Measurements from ENCODE around the gene NFIL3.
"Not testable (repeated sequence)": the region's sequence is repeated elsewhere in the genome, so short reads cannot be mapped to it uniquely, and the experiment has no call there.

Gene NFIL3

GRCh38 chr9:91395106-91395552 lies 28.5 kb downstream of the NFIL3 start:
- no peak for DNase-seq (ENCODE audit: low read depth)

- DNase-seq (ENCODE audit: low read depth): no peak
These were observed 29.8 kb downstream of the NFIL3 start for GRCh38 chr9:91393826-91394225.

GRCh38 chr9:91392435-91392834 lies 31.2 kb downstream of the NFIL3 start:
- DNase-seq (ENCODE audit: low read depth): no peak

- DNase-seq (ENCODE audit: low read depth): no peak
These were observed 31.8 kb downstream of the NFIL3 start for GRCh38 chr9:91391818-91392217.

DNA sequence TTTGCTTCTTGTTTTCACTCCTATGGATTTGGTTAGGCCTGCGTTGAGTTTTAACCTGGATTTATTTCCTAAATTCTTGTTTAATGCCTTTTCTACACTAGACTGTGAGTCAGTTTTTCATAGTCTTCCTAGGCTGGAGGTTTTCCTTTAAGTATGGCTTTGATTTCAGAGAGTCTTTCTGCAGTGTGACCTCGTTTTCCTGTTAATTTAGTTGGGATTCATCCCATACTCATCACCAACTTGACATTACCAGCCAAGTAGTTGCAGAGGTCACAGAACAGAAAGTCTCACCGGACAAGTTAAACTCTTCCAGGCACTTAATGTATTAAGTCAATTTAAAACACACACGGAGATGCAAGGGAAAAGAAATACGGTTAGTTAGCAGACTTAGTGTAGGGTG lies 32.2 kb downstream of the NFIL3 start:
- DNase-seq (ENCODE audit: low read depth): no peak

GRCh38 chr9:91389686-91390085 lies 33.9 kb downstream of the NFIL3 start:
- not testable (repeated sequence) for DNase-seq (ENCODE audit: low read depth)

DNA sequence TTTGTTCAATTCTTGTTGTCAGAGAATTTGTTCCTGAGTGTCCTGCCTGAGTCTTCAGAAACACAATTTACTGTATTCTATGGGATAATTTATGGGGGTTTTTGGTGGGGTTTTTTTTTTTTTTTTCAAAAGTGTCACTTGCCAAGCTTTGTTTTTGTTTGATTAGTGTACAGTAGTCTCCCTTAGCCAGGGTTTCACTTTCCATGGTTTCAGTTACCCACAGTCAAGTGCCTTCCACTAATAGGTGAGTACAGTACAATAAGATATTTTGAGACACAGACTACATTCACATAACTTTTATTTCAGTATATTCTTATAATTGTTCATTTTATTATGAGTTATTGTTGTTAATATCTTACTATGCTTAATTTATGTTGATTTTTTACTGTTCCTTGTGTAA lies 36.9 kb downstream of the NFIL3 start:
- no peak for DNase-seq (ENCODE audit: low read depth)

DNA sequence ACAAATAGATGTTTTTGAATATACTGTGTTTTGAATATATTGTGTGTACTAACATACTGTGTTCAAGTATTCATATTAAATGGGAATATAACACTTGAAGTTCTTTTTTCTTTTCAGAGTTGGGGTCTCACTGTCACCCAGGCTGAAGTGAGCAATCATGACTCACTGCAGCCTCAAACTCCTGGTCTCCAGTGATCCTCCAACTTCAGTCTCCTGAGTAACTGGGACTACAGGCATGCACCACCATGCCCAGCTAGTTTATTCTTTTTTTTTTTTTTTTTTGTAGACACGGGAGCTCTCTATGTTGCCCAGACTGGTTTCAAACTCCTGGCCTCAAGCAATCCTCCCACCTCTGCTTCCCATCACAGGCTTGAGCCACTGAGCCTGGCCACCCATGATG lies 38.7 kb downstream of the NFIL3 start:
- no peak for DNase-seq (ENCODE audit: low read depth)

GRCh38 chr9:91383577-91383976 lies 40.1 kb downstream of the NFIL3 start:
- DNase-seq (ENCODE audit: low read depth): no peak

DNA sequence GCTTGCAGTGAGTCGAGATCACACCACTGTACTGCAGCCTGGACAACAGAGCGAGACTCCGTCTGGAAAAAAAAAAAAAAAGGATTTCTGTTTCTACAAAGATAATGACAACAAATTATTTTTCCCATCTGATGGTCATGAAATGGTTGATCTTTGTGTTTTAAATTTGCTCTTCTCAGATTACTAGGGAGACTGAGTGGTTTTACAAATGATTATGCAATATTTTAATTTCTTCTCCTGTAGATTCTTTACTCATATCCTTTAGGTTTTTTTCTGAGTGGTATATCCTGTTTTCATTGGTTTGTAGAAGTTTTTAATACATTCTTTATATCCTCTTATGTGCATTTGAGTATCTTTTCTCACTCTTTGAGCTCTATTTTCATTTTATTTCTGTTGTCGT lies 41.3 kb downstream of the NFIL3 start:
- no peak for DNase-seq (ENCODE audit: low read depth)

GRCh38 chr9:91379426-91379825 lies 44.2 kb downstream of the NFIL3 start:
- no peak for DNase-seq (ENCODE audit: low read depth)

DNA sequence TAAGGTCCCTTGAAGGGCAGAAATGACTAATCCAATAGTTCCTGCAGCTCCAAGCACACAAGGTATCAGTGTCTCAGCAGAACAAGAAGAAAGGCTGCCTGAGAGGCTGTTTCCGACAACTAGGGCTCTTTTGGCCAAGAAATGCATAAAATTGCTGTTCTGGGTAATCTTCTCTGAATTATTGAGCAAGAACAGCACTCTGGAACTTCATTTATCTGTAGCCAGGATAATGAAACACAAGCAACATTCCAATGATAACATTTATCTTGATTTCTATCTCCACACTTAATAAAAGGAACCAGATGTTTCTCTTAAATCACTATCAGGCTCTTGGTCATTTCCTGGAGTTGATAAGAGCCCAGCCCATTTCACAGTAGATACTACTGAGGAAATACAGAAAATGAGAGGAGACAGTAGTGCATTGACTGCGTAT lies 44.9 kb downstream of the NFIL3 start:
- no peak for DNase-seq (ENCODE audit: low read depth)

DNA sequence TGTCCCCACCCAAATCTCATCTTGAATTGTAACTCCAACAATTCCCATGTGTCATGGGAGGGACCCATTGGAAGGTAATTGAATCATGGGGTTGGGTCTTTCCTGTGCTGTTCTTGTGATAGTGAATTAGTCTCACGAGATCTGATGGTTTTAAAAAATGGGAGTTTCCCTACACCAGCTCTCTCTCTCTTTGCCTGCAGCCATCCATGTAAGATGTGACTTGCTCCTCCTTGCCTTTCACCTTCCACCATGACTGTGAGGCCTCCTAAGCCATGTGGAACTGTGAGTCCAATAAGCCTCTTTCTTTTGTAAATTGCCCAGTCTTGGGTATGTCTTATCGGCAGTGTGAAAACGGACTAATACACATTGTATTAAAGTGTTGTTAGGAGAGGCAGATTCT lies 45.6 kb downstream of the NFIL3 start:
- DNase-seq (ENCODE audit: low read depth): not testable (repeated sequence)

DNA sequence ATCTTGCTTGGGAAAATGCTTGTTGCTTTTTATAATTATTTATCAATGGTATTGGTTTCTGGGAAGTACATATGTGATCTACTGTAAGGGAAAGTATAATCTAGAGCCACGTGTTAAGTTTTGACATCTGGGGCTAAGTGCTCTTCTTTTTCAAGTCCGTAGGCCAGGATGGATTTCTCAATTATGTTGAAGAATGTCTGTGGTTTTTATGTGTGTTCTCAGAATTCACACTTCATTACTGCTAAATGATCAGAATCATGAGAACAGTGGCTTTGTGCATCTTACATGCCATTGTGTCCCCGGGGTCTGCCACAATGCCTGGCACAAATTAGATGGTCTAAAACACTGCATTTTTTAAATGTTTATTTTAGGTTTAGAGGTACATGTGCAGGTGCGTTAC lies 47.4 kb downstream of the NFIL3 start:
- no peak for DNase-seq (ENCODE audit: low read depth)

- DNase-seq (ENCODE audit: low read depth): no peak
These were observed 48.7 kb downstream of the NFIL3 start for GRCh38 chr9:91374939-91375338.

- no peak for DNase-seq (ENCODE audit: low read depth)
These were observed 51.7 kb downstream of the NFIL3 start for GRCh38 chr9:91371894-91372293.

GRCh38 chr9:91370006-91370405 lies 53.6 kb downstream of the NFIL3 start:
- not testable (repeated sequence) for DNase-seq (ENCODE audit: low read depth)

- no peak for DNase-seq (ENCODE audit: low read depth)
These were observed 58.9 kb downstream of the NFIL3 start for GRCh38 chr9:91364702-91365101.

DNA sequence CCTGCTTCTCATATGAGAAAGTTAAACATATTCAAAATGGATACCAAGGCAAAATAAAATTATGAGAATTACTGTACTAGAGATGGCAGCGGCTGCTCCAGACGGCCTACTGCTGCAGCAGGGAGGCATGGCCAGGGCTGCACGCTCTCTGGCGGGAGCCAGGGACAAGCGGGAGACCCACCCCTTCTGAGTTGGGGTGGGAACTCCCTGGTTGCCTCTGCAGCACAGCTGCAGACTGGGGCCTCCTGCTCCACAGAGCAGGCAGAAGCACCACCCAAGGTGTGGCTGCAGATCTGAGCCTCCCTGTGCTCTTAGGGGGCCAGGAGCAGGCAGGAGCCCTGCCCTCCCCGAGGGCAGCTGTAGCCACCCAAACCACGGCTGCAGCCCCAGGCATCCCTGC lies 59.6 kb downstream of the NFIL3 start:
- no peak for DNase-seq (ENCODE audit: low read depth)

- no peak for DNase-seq (ENCODE audit: low read depth)
These were observed 61.5 kb downstream of the NFIL3 start for GRCh38 chr9:91362051-91362611.

GRCh38 chr9:91361291-91362050 lies 62.2 kb downstream of the NFIL3 start, which contains the start of gene AUH:
Gene AUH (minus strand): TSS chr9:91361918. CDS start chr9:91361889, 29 bp downstream.
- DNase-seq (ENCODE audit: low read depth): peak; percentile 75

DNA sequence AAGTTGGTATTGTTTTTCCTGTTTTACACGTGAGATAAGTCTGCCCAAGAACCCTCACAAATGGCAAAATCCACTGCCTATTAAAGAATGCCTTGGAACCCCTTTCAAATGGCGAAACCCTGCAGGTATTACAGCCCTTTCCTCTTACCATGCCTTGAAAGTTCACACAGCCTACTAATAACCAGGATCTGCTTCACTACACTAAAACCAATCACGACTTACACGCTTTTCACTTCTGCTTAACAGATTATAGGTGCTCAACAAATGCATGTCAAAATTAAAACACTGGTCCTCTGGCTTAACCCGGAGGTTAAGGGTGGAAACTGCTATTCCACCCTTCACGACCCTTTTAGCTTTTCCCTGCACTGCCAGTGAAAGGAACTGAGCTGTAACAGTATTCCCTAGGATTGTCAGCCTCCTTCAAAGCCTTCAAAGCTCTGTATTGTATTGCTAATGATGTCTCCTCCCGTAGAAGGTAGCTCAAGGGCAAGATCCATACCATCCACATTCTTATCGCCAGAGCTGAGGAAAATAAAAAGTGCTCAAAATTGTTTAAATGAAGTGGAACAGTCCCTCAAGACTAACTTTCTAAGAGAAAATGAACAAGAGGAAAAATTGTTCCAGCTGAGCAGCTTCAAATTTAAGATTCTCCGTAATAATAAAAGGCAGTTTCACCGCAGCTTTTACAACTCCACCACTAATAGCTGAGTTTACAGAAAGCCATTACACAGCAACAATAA lies 62.9 kb downstream of the NFIL3 start:
- DNase-seq (ENCODE audit: low read depth): no peak

All from activated T-cell treated with anti-CD3 and anti-CD28 coated beads for 1 hour (primary cell).